HUES64 (cell line): ENCODE results near the gene ELMOD3.
"Not testable (repeated sequence)": the region's sequence is repeated elsewhere in the genome, so short reads cannot be mapped to it uniquely, and the experiment has no call there.

Experiments
- H3K27ac ChIP-seq: 2 replicates; pipeline ENCODE4 v1.7.0; 2013; ENCODE audit warnings: low read depth, low read length, inconsistent platforms
- H3K27me3 ChIP-seq: 2 replicates; pipeline ENCODE4 v1.6.1; 2013; ENCODE audit warnings: mild to moderate bottlenecking, low read length; ENCODE audit not compliant: insufficient read depth
- H3K36me3 ChIP-seq: 2 replicates; pipeline ENCODE4 v1.6.1; 2013; ENCODE audit warnings: mild to moderate bottlenecking, low read length; ENCODE audit not compliant: insufficient read depth
- H3K4me1 ChIP-seq: 2 replicates; pipeline ENCODE4 v1.6.1; 2013; ENCODE audit warnings: mild to moderate bottlenecking, low read length, moderate library complexity; ENCODE audit not compliant: insufficient read depth
- H3K4me3 ChIP-seq: 2 replicates; pipeline ENCODE4 v1.5.1; 2013; ENCODE audit warnings: mild to moderate bottlenecking, low read length, moderate library complexity
- H3K9ac ChIP-seq: 2 replicates; pipeline ENCODE4 v1.6.1; 2013; ENCODE audit warnings: mild to moderate bottlenecking, low read depth, low read length
- H3K9me3 ChIP-seq: 2 replicates; pipeline ENCODE4 v1.6.1; 2013; ENCODE audit warnings: low read depth, low read length; ENCODE audit not compliant: insufficient read depth
- WGBS: fragments of 150-250, 120-280 bp; methylation state at CpG from one replicate; pipeline ENCODE4 v1.1.7; 2013; ENCODE audit warnings: missing lambda C conversion rate; 5-methylcytosine and 5-hydroxymethylcytosine counted together

Gene ELMOD3

GRCh38 chr2:85439025-85439472, 84.5 kb downstream of the ELMOD3 start:
- no peak overlapping the region for H3K9ac ChIP-seq

GRCh38 chr2:85439569-85439968, 85.0 kb downstream of the ELMOD3 start:
- H3K9me3 ChIP-seq, H3K4me3 ChIP-seq, H3K9ac ChIP-seq, H3K27me3 ChIP-seq, H3K36me3 ChIP-seq, H3K27ac ChIP-seq: not testable (repeated sequence)
- peaks cover 16% of the 10 kb centered on the region for H3K4me1 ChIP-seq
- WGBS: 95% methylated on average over 9 of the region's 9 CpGs

More at GRCh38 chr2:85439025-85439472, 84.5 kb downstream of the ELMOD3 start:
- WGBS: 91% methylated on average over 6 of the region's 6 CpGs
- no peaks in the 10 kb centered on the region for H3K36me3 ChIP-seq
- no peak overlapping the region for H3K27ac ChIP-seq
- peaks cover 8% of the 10 kb centered on the region; the same call in 1 of the 2 replicates for H3K27me3 ChIP-seq
- no peaks in the 10 kb centered on the region for H3K9me3 ChIP-seq
- H3K4me1 ChIP-seq: peaks cover 16% of the 10 kb centered on the region
- no peak overlapping the region for H3K4me3 ChIP-seq

GRCh38 chr2:85439986-85440385, 85.4 kb downstream of the ELMOD3 start:
- Histone ChIP-seq H3K27me3 (peaks cover 8% of the 10 kb centered on the region; the same call in 1 of the 2 replicates), H3K36me3 (no peaks in the 10 kb centered on the region), H3K9ac (no peak overlapping the region), H3K4me1 (peaks cover 16% of the 10 kb centered on the region), H3K4me3 (no peak overlapping the region), H3K27ac (no peak overlapping the region), H3K9me3 (no peaks in the 10 kb centered on the region)
- WGBS: 91% methylated on average over 7 of the region's 7 CpGs

GRCh38 chr2:85440729-85441128, 86.2 kb downstream of the ELMOD3 start:
- Histone ChIP-seq H3K27me3 (peaks cover 8% of the 10 kb centered on the region; the same call in 1 of the 2 replicates), H3K9ac (no peak overlapping the region), H3K36me3 (no peaks in the 10 kb centered on the region), H3K9me3 (no peaks in the 10 kb centered on the region), H3K4me1 (peaks cover 16% of the 10 kb centered on the region), H3K27ac (no peak overlapping the region), H3K4me3 (no peak overlapping the region)
- WGBS: 96% methylated on average over 4 of the region's 5 CpGs
